G401 (cell line): ENCODE data around the gene LIG3. TPM values are rescaled to one million over a fixed set of nuclear protein-coding genes. Genes with fewer than 3 reads are reported as not detected.

Experiments
- DNase-seq: peaks from one replicate; pipeline ENCODE4 v3.0.0-alpha.2; 2015; ENCODE audit warnings: low spot score
- in situ Hi-C: cut with HindIII; loops from 2 replicates; pipeline ENCODE4 v1.10.0; 2016; ENCODE audit warnings: low sequenced_read_pairs, mixed read lengths
- total RNA-seq: library from RNA; depleted of rRNA; stranded (reverse); fragments of >200 nt; shearing (Covaris generic); gene quantifications from 2 replicates; pipeline ENCODE4 v1.2.3, GENCODE V29; 2014; rRNA removed

LIG3 gene
- total RNA-seq, 1 experiment from 2014 or later = 49.3 TPM

DNA sequence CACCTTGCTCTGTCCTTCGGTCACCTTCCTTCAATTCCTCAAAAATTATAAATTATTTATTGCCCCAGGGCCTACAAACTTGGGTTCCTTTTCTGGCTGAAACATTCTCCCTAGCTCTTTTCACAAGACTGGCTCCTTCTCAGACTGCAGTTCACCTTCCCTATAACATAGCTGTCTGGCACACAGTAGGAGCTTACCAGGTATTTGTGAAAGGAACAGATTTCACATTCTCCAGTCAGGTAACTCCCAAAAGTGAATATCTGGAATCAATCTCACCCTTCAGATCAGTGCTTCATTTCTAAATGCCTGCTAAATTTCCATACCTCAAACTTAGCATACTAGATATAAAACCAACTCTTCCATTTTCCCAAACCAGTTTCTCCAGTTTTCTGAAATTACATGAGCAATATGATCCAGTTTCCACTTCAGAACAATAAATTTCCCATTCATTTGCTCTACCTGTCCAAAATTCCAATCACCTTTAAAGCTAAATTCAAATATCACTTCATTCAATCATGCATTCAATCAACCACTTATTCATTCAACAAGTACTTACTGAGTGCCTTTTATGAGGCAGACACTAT is 77.1 kb downstream of the LIG3 start:
- no peak for DNase-seq
- in situ Hi-C loops = no loop called here

Other genes starting within 250 kb of the LIG3 start
- 0.12 and 0.14 TPM in 2 replicates for gene CCT6B, start 19.1 kb upstream of the LIG3 start, total RNA-seq
- 16.9 and 22.3 TPM in 2 replicates for gene ZNF830, start 19.0 kb upstream of the LIG3 start, total RNA-seq
- gene RFFL, start 83.2 kb downstream of the LIG3 start, total RNA-seq = 6.5 and 13.0 TPM in 2 replicates
- 8.1 and 12.9 TPM in 2 replicates for gene RAD51D, start 139.3 kb downstream of the LIG3 start, total RNA-seq
- not detected in 2 replicates for gene FNDC8, start 141.1 kb downstream of the LIG3 start, total RNA-seq
- 29.0 and 29.7 TPM in 2 replicates for gene NLE1, start 161.8 kb downstream of the LIG3 start, total RNA-seq
- not detected in 2 replicates for gene UNC45B, start 167.3 kb downstream of the LIG3 start, total RNA-seq
- not detected in 2 replicates for gene SLC35G3, start 213.9 kb downstream of the LIG3 start, total RNA-seq